ENCODE data around the gene ZNF483.
"Not testable (repeated sequence)": the region's sequence is repeated elsewhere in the genome, so short reads cannot be mapped to it uniquely, and the experiment has no call there.

The ZNF483 gene

DNA sequence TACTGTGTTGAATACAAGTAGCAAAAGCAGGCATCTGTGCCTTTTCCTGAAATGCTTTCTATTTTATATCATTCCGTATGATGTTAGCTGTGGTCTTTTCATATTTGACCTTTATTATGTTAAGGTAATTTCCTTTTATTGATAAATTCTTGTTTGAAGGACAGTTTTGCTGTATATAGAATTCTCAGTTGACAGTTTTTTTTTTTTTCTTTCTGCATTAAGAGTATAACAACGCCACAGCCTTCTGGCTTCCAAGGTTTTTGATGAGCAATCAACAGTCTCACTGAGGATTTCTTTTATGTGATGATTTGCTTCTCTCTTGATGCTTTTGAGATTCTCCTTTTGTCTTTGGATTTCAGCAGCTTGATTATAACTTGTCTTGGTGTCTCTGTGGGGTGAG lies 23.6 kb downstream of the ZNF483 start:
- DNase-seq, result no peak

DNA sequence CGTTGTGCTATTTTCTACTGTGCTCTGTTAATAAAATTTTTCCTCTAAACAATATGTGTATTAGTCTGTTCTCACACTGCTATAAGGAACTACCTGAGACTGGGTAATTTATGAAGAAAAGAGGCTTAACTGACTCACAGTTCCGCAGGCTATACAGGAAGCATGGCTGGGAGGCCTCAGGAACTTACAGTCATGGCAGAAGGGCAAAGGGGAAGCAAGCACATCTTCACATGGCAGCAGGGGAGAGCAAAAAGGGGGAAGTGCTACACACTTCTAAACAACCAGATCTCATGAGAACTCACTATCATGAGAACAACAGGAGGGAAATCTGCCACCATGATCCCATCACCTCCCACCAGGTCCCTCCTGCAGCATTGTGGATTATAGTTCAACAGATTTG lies 30.4 kb downstream of the ZNF483 start:
- not testable (repeated sequence) for DNase-seq

DNA sequence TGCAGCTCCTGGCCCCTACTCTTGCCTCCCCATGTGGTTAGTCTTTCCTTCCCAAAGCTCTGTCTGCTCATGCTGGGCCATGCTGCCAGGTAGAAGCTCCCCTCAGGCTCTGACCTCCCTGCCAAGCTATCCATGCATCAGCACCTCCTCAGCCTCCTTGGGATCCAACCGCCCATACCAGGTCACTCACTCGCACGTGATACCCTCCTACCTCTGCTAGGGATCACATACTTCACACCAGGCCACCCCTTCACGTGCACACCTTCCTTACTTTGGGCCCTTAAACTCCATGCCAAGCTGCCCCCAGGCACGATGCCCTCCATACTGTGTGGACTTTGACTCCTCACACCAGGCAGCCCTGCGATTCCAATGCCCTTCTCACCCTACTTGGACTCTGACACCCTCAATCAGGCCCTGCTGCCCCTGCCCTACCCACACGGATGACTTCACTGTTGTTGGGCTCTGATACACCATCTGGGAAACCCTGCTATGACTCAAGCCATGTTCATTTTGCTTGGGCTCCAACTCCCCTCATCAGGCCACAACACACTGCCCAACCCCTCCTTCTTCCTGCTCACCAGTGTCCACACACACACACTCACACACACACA lies 34.1 kb downstream of the ZNF483 start:
- no peak for DNase-seq

DNA sequence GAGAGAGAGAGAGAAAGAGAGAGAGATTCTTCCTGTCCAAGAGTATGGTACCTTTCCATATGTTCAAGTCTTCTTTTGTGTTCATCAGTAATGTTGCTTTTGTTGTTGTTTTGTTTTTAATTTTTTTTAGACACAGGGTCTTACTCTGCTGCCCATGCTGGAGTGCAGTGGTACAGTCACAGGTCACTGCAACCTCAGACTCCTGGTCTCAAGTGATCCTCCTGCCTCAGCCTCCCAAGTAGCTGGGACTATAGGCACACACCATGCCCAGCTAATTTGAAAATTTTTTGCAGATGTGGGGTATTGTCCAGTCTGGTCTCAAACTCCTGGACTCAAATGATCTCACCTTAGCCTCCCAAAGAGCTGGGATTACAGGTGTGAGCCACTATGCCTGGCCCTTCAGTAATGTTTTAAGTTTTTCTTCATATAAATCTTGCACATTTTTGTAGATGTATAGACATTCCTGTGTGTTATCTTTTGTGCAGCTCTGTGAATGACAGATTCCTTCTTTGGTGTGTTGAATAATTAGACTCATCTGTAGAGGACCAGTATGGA lies 36.3 kb downstream of the ZNF483 start:
- DNase-seq, result no peak

DNA sequence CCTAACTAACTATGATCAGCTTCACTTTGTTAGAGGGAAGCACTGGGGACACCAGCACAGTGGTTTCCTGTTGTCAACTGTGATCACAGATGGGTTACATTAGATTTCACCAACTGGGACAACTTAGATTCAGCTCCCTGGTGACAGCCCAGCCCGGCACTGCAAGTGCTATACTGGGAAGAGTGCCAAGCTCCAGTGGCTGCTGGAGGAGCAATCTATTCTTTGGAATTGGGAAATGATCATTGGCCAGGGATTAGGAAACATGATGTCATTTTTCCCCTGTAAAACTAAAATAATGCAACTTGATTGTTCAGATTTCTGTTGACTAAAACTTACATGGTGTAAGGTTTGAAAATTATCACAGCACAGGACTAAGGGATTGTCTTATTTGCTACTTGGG lies 41.3 kb downstream of the ZNF483 start:
- peak; percentile 7 to 12 for DNase-seq

DNA sequence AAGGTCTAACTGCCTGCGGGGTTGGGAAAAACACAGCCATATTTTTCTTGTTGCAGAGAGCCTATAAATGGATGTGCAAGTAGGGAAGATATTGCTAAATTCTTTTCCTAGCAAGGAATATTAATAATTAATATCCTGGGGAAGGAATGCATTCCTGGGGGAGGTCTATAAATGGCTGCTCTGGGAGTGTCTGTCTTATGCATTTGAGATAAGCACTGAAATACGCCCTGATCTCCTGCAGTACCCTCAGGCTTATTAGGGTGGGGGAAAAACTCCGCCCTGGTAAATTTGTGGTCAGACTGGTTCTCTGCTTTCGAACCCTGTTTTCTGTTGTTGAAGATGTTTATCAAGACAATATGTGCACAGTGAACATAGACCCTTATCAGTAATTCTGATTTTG lies 43.1 kb downstream of the ZNF483 start:
- DNase-seq, result not testable (repeated sequence)

DNA sequence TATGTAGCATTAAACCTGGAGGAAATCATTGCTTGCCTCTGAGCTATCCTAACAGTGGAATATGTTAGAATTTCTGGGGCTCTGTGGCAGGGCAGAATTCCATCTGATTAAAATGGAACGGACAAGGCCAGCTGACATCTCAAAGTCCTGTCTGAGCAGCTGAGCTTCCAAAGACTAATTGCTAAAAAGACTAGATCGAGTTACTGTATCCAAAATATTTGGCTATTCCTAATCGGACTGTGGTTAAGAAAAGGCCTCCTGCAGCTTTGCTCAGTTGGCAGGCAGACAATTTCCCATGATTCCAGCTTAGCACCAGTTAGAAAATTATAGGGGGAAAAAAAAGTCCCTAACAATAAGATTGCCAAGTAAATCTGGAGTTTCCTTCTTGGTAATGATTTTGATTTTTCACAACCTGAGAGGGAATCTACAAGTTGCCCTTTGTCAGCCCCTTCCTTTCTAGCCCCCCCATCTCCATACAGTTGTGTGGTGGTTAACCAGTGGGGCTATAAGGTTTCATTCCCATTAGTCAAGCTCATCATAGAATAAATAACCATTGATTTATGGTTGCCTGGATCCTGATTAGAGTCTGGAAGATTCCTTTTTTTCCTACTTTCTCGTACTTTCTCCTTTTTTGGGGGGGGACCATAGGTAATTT lies 48.1 kb downstream of the ZNF483 start:
- no peak for DNase-seq

DNA sequence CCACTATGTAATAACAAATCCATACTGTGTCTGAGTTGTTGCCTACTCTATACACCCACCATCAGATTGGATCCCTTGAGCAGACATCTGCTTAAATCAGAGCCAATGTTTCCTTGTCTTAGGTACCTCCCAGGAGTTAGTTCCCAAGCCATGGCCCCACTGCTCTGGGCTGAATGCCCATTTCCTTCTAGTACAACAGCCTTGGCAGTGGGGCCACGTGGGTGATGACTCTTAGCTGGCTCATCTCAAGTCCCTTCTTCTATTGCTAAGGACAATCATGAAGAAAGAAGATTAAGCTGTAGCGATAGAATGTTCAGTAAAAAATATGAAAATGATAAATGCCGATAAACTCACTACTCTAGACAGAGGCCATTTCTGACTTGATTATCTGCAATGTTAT lies 57.9 kb downstream of the ZNF483 start:
- DNase-seq, result no peak

DNA sequence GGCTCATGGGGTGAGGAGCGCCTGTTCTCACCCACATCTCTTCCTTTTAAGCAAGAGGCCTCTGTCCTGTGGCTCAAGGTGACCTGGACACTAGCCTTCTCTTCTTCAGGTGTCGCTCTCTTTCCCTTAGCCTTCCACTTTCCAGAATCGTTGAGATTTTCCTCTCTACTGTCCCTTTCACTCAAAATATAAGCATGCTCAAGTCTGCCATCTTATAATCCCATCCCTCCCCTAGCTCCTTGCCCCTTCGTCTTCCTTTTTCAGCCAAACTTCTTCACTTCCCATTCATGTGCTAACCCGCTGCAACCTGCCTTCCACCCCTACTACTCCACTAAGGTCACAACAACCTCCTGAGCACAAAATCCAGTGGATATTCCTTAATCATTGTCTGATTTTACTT lies 61.4 kb downstream of the ZNF483 start:
- no peak for DNase-seq

DNA sequence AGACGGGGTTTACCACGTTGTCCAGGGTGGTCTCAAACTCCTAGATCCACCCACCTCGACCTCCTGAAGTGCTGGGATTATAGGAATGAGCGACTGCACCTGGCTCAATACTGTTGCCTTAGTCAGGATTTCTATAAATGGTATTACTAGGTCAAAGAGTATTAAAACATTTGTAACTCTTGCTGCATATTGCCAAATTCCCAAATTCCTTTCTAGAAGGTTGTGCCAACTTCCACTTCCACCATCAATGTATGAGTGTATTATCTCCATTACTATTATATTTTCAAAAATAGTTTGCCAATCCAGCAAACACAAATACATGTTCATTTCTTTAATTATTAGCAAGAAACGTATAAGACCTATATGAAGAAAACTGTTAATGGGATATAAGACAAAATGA lies 63.9 kb downstream of the ZNF483 start:
- no peak for DNase-seq

DNA sequence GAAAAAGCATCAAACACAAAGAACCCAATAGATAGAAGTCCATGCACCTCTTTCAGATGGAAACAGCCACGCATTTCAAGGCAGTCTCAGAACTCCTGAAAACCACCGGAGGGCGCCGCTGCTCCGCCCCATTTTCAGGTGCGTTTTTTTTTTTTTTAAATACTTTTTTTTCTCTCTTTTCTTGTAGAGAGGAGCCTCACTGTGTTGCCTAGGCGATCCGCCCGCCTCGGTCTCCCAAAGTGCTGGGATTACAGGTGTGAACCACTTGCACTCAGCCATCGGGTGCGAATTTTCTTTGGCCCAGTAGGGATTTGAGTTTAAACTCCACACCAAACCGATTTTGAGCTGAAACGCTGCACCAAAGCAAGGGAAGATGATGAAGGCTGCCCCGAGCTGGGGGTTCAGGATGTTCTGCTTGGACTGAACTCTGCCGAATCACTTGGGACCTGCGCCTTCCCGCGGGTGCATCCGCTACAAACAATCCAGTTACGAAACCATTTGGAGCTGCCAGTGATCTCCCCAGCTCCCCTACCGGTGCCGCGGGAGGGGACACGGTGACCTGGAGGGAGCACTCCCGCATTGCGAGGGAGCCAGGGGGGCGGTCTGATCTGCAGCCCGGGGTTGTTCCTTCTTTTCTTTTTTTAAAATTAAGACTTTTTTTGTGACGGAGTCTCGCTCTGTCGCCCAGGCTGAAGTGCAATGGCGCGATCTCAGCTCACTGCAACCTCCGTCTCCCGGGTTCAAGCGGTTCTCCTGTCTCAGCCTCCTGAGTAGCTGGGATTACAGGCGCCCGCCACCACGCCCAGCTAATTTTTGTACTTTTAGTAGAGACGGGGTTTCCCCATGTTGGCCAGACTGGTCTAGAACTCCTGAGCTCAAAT lies 73.1 kb downstream of the ZNF483 start:
- peak; percentile 65 to 70 for DNase-seq

DNA sequence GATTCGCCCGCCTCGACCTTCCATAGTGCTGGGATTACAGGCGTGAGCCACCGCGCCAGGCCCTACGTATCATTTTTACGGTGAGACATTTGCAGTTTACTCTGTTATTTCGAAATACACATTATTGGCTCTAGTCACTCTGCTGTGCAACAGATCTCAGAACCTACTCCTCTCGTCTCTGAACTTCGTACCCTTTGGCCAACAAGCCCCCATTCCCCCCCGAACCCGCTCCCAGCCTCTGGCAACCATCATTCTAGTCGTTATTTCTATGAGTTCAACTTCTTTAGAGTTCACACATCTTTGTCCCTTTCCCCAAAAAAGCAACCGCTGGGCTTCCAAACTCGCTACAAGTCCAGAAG lies 73.7 kb downstream of the ZNF483 start:
- peak in 1 of 2 experiments; percentile 22 for DNase-seq

DNA sequence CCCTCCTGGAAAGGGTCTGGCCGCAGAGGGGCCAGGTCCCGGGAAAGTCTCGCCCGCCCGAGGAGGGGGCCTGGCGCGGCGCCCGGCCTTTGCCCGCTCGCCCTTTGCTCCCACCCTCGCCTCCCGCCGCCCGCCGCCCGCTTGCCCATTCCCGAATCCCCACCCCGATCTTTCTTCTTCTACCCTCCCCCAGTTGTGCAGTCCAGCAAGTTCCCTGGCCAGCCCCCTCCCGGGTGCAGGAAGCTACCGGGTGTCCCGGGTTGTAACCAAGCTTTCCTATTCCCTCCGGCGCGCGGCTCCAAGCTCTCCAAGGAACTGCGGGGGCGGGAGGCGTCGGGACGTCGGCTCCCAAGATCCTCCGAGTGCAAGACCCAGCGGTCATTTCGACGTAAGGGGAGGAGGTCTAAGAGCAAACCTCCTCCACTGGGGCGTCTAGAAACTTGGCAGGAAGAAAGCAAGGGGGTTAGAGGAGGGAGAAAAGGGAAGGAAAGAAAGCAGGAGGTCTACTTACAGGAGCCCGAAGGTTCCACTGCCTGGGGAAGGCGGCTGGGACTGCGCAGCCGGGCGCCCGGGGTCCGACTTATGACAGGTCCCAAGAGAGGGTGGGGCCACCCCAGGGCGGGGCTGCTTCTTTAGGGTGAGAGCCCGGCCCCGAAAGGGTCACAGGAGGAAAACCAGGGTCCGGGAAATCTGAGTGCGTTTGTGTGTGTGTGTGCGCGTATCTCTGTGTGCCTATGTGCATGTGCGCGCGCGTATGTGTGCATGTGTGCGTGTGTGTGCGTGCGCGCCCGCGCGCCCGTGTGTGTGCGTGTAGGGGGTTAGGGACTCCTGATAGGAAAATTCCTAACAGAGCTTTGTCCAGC lies 74.3 kb downstream of the ZNF483 start, which contains the start of gene PTGR1:
Gene PTGR1, minus strand, starts transcription at position 556 of the 863 bp plus-strand sequence. CDS start 2,225 bp downstream, outside the sequence.
- DNase-seq, result peak; percentile 69 to 79

DNA sequence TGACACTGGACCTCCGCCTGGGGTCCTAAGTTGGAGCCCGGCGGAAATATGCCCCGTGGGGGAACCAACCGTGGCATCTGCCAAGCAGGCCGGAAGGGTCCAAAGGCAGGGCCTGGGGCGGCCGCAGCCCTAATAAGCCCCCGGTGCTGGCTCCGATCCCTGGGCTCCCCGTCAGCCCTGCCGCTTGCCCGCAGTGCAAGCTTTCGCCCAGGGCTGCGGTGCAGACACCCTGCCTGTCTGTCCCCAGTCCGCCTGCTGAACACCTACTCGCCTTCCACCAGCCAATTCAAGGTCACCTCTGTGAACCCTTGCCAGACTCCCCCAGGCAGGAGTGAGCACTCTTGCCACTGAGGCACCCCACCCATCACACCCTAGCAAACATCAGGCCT lies 75.0 kb downstream of the ZNF483 start:
- no peak for DNase-seq

DNA sequence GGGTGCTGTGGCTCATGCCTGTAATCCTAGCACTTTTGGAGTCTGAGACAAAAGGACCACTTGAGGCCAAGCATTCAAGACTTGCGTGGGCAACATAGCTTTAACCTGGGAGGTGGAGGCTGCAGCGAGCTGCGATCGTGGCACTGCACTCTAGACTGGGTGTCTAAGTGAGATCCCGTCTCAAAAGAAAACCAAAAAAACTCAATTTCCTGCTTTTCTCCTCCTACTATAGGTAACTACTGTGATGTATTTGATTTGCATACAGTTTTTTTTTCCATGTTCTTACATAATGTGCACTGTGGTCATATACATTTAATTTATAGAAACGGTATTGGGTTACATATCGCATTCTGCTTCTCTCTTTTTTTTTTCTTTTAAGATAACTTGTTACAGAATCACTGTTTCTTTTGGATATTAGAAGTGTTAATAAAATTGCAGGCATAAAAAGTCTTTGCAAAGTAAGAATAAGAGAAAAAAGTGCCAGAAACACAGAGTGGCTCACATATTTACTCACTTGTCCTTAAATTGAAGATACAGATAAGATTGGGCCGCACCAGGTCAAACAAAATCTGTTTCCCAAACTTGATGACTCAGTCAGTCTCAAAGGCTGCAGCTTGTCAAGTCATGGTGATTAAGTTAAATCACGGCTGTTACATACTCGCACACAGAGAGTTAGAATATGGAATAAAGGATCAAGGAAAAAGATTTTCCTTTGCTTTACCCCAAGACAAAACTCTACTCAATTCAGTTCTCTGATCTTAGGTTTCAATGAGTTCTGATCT lies 76.4 kb downstream of the ZNF483 start:
- no peak for DNase-seq

DNA sequence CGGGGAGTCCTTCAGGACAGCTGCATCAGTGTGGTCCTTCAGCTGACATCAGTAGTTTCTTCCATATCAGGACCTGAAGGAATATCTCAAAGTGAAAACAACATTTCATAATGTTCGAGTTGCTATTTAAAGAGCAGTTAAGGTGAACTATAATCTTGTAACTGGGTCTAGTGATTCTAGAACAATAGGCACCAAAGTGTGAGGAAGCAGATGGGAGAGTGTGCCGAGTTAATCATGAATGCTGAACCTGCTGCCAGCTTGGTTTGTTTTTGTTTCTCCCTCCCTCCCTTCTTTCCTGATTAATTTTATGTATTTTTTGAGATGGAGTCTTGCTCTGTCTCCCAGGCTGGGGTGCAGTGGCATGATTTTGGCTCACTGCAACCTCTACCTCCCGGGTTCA lies 78.1 kb downstream of the ZNF483 start:
- DNase-seq, result no peak

DNA sequence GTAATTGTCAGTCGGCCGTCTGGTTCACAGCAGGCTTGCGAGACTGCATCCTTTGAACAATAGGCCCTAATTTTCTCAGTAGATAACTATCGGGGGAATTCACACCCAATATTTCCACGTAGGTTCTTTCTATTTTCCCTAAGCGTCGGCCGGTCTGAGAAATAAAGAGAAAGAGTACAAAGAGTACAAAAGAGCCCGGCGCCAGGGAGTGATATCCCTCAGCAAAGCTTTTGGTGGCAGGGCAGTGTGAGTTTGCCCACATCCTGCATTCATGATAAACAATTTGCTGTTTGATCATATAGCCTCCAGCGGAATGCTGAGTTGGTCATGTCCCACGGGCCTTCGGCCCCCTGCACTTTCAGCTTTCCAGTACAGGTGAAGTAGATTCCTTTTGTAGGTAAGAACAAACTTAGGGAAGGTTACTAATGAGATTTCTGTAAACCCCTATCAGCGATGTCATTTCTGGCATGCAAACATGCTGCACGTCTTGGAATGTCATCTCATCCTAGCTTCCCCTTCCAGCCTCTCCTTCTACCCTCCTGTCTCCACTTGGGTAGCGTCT lies 79.2 kb downstream of the ZNF483 start:
- no peak for DNase-seq

DNA sequence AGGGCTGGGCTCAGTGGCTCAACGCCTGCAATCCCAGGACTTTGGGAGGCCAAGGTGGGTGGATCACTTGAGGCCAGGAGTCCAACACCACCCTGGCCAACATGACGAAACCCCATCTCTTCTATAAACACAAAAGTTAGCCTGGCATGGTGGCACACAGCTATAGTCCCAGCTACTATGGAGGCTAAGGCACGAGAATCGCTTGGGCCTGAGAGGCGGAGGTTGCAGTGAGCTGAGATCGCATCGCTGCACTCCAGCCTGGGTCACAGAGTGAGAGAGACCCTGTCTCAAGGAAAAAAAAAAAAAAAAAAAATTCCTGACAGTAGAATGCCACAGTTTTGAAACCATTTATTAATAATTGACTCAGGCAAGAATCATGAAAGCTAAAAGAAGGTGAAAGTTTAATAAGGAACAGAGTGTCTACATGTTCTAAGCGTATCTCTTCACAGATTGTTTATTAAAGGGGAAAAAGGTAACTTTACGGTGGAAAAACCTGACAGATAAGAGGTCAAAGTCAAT lies 80.1 kb downstream of the ZNF483 start:
- DNase-seq, result no peak

DNA sequence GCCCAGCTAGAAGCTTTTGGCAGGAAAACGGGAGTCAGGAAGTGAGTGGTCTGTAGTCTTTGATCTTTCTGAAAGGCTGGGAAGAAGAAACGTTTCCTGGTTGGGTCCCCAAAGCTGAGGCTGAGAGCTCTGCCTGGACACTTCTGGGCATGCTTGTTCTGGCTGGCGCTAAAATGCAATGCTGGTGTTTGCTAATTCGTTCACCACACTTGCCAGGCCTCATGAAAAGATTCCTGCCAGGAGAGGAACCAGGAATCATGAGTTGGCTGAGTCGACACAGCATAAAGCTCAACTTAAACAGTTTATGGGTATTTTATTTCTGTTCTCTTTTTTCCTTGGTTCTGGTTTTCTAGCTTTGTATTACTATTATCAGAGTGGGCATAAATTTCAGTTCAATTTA lies 85.2 kb downstream of the ZNF483 start:
- no peak for DNase-seq

DNA sequence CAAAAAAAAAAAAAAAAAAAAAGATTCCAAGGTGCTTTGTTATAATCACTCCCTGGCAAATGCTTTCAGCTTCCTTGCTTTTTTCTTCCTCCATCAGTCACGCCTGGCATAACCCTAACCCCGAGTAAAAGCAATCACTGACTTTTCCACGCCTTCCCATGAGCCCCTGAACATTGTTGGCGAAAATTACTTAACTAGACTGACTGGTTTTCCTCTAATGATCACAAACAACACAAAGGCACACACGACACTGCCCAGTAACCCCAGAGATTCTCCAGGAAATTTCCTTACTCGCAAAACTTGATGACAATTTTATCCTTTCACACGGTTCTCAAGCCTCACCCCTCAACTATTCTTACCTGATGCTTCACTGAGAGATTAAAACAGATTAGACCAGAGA lies 85.9 kb downstream of the ZNF483 start:
- DNase-seq, result no peak

DNA sequence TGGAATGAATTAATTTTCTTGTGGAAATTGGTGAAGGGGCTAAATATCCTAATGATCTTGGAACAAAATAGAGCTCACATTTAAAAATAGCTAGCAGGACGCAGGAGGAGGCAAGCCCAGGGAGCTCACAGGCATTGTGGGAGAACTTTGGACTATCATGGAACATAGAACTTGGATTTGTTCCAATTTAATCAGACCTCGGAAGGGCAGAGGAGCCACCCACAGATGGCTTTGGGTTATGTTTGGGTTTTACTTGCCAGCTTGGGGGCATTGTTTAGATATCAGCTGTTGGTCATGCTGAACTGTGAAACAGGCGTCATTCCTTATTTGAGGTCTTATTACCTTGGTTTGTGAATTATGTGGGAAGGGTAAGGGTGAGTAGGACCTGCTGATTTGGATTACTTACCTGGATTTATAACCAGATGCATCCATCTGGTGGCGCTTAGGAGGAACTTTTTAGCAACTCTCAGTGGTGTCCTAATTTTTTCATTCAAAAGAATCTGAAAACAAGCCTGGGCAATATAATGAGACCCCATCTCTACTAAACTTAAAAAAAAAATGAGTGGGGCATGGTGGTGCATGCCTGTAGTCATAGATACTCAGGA lies 88.6 kb downstream of the ZNF483 start:
- DNase-seq, result no peak
